Measurements from ENCODE around the gene OR1J2. TPM values are rescaled to one million over a fixed set of nuclear protein-coding genes. Genes with fewer than 3 reads are reported as not detected.

OR1J2 gene
- total and polyA plus RNA-seq, 2 of the 8 experiments (the other 6 are each of a cell fraction or from before 2014, with no cell fraction given) = not detected

DNA sequence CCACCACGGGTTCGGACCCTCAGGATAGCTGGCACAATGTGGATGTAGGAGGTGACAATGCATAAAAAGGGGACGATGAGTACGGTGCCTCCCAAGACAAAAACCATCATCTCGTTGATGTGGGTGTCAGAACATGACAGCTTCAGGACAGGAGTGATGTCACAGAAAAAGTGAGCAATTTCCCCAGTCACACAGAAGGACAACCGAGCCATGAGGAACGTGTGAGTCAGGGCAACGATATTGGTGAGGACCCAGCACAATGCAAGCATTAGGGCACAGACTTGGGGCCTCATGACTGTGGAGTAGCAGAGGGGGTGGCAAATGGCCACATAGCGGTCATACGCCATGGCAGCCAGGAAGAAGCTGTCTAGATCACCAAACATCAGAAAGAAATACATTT is 16.0 kb downstream of the OR1J2 start (continued):
- TF ChIP-seq RNF2 (IDR thresholded peaks at IDR 0.05; ENCODE audit: borderline replicate concordance, low read depth, low read length, missing control alignments, poor library complexity, severe bottlenecking) (no peak), TAF7 (optimal IDR thresholded peaks at IDR 0.05; ENCODE audit: borderline replicate concordance, low read depth, low read length) (no peak), SAP30 (IDR thresholded peaks at IDR 0.05; ENCODE audit: insufficient read depth, insufficient replicate concordance, low read length) (no peak), TAF1 (IDR thresholded peaks at IDR 0.05; ENCODE audit: low read depth, low read length) (no peak)

Measured in H1 (cell line).